Measurements from ENCODE around the gene KAZN. TPM values are rescaled to one million over a fixed set of nuclear protein-coding genes. Genes with fewer than 3 reads are reported as not detected.

The KAZN gene
- polyA plus RNA-seq, 2 of the 4 experiments (the other 2 are of a cell fraction): 1.3 to 1.9 TPM

DNA sequence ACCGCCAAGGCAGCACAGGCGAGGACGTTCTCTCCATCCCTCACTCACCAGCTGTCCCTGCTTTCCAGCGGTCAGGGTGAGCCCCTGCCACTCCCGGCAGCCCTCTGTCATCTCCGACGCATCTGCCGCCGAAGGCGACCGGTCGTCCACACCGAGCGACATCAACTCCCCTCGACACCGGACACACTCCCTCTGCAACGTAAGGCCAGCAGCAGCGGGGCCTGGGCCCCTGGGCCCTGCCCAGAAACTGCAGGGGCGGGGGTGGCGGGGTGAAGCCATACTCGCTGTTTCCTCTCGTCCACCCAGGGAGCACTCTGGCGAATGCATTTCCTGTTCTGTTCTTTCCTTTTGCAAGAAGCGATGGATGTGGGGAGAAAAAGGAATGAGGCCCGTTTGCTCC is 461.6 kb downstream of the KAZN start:
- Histone ChIP-seq H3K4me1 (no peaks in the 10 kb centered on the region), H3K27ac (no peak overlapping the region), H3K4me2 (no peak overlapping the region), H3K9me3 (no peaks in the 10 kb centered on the region), H3K4me3 (no peak overlapping the region)
- WGBS (ENCODE audit: missing lambda C conversion rate): 93% methylated on average over 17 of the region's 25 CpGs
- no peak for DNase-seq (ENCODE audit: low read depth in 1 of 2, low spot score in 1 of 2)
- ChIA-PET POLR2A (no interaction called here), CTCF (no interaction called here)
- no peak for TF ChIP-seq HOXB5 (CRISPR knock-in tag; IDR thresholded peaks at IDR 0.05)
- TF ChIP-seq, protein P1, sequence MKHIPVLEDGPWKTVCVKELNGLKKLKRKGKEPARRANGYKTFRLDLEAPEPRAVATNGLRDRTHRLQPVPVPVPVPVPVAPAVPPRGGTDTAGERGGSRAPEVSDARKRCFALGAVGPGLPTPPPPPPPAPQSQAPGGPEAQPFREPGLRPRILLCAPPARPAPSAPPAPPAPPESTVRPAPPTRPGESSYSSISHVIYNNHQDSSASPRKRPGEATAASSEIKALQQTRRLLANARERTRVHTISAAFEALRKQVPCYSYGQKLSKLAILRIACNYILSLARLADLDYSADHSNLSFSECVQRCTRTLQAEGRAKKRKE (CRISPR knock-in tag; IDR thresholded peaks at IDR 0.05; ENCODE audit: low read depth): no peak
- TF ChIP-seq HOXB13 (CRISPR knock-in tag; IDR thresholded peaks at IDR 0.05; ENCODE audit: low read depth): no peak
- no peak for TF ChIP-seq KDM5A (IDR thresholded peaks at IDR 0.05)
- TF ChIP-seq, protein P2, sequence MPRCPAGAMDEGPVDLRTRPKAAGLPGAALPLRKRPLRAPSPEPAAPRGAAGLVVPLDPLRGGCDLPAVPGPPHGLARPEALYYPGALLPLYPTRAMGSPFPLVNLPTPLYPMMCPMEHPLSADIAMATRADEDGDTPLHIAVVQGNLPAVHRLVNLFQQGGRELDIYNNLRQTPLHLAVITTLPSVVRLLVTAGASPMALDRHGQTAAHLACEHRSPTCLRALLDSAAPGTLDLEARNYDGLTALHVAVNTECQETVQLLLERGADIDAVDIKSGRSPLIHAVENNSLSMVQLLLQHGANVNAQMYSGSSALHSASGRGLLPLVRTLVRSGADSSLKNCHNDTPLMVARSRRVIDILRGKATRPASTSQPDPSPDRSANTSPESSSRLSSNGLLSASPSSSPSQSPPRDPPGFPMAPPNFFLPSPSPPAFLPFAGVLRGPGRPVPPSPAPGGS (IDR thresholded peaks at IDR 0.05): no peak
- no peak for TF ChIP-seq EHMT2 (IDR thresholded peaks at IDR 0.05; ENCODE audit: low read depth)
- no peak for TF ChIP-seq SREBF2 (IDR thresholded peaks at IDR 0.05)
- TF ChIP-seq GATA3 (IDR thresholded peaks at IDR 0.05; ENCODE audit: borderline replicate concordance): no peak
- FAIRE-seq: no peak
- no peak for ATAC-seq

DNA sequence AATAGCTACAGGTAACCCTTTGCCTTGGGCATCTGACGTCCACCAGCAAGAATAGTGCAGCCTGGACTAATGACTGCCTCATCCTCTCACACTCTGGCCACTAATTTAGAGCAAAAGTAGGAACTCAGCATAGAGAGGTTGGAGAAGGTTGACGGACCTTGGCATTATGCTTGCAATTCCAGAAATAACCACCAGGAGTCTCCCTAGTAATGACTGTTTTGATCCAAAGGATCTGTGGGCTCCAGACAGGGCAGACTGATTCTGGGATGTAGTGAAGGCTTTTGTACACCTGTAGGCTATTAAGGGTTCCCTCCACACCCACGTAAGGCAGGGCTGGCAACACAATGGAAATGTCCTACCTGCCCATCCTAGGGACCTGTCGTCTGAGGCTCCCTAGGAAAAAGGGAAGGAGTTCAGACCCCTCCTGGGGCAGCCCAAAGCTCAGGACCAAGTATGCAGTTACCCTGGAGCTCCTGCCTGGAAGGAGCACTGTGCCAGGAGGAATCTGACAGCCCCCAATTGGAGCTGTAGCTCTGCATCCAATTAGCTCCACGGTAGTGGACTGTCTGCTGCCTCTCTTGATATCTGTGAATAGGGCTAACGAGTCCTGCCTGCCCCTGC is 464.1 kb downstream of the KAZN start:
- no peak overlapping the region for H3K4me3 ChIP-seq
- no peak overlapping the region for H3K4me2 ChIP-seq
- FAIRE-seq: no peak
- H3K27ac ChIP-seq: no peak overlapping the region
- DNase-seq (ENCODE audit: low read depth in 1 of 2, low spot score in 1 of 2): no peak
- CTCF ChIA-PET: interaction anchor here (0.7 to 2.6 kb wide), 2 partner anchors 16 to 35 kb away, joined by 3 to 6 read pairs; no protein-coding TSS in a partner anchor
- no peaks in the 10 kb centered on the region for H3K4me1 ChIP-seq
- TF ChIP-seq, protein P3, sequence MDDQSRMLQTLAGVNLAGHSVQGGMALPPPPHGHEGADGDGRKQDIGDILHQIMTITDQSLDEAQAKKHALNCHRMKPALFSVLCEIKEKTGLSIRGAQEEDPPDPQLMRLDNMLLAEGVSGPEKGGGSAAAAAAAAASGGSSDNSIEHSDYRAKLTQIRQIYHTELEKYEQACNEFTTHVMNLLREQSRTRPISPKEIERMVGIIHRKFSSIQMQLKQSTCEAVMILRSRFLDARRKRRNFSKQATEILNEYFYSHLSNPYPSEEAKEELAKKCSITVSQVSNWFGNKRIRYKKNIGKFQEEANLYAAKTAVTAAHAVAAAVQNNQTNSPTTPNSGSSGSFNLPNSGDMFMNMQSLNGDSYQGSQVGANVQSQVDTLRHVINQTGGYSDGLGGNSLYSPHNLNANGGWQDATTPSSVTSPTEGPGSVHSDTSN (IDR thresholded peaks at IDR 0.05): no peak
- TF ChIP-seq, protein P4, sequence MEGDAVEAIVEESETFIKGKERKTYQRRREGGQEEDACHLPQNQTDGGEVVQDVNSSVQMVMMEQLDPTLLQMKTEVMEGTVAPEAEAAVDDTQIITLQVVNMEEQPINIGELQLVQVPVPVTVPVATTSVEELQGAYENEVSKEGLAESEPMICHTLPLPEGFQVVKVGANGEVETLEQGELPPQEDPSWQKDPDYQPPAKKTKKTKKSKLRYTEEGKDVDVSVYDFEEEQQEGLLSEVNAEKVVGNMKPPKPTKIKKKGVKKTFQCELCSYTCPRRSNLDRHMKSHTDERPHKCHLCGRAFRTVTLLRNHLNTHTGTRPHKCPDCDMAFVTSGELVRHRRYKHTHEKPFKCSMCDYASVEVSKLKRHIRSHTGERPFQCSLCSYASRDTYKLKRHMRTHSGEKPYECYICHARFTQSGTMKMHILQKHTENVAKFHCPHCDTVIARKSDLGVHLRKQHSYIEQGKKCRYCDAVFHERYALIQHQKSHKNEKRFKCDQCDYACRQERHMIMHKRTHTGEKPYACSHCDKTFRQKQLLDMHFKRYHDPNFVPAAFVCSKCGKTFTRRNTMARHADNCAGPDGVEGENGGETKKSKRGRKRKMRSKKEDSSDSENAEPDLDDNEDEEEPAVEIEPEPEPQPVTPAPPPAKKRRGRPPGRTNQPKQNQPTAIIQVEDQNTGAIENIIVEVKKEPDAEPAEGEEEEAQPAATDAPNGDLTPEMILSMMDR (IDR thresholded peaks at IDR 0.05): peak; percentile 17; the same call in 2 of the 3 replicates
- POLR2A ChIA-PET: no interaction called here
- WGBS (ENCODE audit: missing lambda C conversion rate): 72% methylated on average over 6 of the region's 6 CpGs
- peak in 1 of 2 experiments; percentile 53; a peak in 2 of 6 replicates for ATAC-seq
- H3K9me3 ChIP-seq: no peaks in the 10 kb centered on the region

DNA sequence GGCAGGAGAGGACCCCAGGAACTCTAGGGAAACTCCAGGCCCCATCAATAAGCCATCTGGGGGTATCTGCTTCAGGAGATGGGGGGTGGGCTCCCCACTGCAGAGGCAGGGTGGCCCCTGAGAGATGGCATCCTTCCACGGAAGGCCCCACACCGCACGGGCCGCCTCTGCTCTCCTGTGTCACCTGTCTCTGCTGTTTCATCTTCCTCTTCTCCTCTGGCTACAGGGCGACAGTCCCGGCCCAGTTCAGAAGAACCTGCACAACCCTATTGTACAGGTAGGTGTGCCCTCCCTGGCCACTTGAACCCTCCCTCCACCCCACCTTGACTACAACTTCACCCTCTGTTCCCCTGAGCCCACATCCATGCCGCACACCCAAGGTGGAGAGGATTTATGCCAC is 464.9 kb downstream of the KAZN start:
- ATAC-seq (no peak), DNase-seq (ENCODE audit: low read depth in 1 of 2, low spot score in 1 of 2) (no peak), FAIRE-seq (no peak)
- WGBS (ENCODE audit: missing lambda C conversion rate): 75% methylated on average over 4 of the region's 7 CpGs
- Histone ChIP-seq H3K4me3 (no peak overlapping the region), H3K27ac (no peak overlapping the region), H3K9me3 (no peaks in the 10 kb centered on the region), H3K4me1 (no peaks in the 10 kb centered on the region), H3K4me2 (no peak overlapping the region)
- CTCF ChIA-PET: interaction anchor here (2.6 kb wide), 1 partner anchor 17 kb away, joined by 6 read pairs; no protein-coding TSS in a partner anchor
- POLR2A ChIA-PET: no interaction called here
- TF ChIP-seq, protein P5, sequence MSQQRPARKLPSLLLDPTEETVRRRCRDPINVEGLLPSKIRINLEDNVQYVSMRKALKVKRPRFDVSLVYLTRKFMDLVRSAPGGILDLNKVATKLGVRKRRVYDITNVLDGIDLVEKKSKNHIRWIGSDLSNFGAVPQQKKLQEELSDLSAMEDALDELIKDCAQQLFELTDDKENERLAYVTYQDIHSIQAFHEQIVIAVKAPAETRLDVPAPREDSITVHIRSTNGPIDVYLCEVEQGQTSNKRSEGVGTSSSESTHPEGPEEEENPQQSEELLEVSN (IDR thresholded peaks at IDR 0.05; ENCODE audit: borderline replicate concordance, low read depth): no peak
- TF ChIP-seq HOXB13 (CRISPR knock-in tag; IDR thresholded peaks at IDR 0.05; ENCODE audit: low read depth): no peak
- TF ChIP-seq FOSL2 (IDR thresholded peaks at IDR 0.05): no peak
- no peak for TF ChIP-seq FOSL2 (CRISPR knock-in tag; IDR thresholded peaks at IDR 0.05)
- TF ChIP-seq RCOR1 (IDR thresholded peaks at IDR 0.05; ENCODE audit: low read depth, low read length): no peak
- TF ChIP-seq, protein P2 (IDR thresholded peaks at IDR 0.05): no peak
- TF ChIP-seq, protein P6, sequence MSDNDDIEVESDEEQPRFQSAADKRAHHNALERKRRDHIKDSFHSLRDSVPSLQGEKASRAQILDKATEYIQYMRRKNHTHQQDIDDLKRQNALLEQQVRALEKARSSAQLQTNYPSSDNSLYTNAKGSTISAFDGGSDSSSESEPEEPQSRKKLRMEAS (IDR thresholded peaks at IDR 0.05): no peak
- no peak for TF ChIP-seq ZC3H11A (IDR thresholded peaks at IDR 0.05)
- no peak for TF ChIP-seq POLR2AphosphoS2 (conservative IDR thresholded peaks at IDR 0.05; ENCODE audit: low read length)

Measured in A549 (cell line).